A673 (cell line): ENCODE measurements around the gene XKR7. TPM values are rescaled to one million over a fixed set of nuclear protein-coding genes. Genes with fewer than 3 reads are reported as not detected.

Experiments
- BruUV-seq: library from RNA; stranded (reverse); fragments of 400-500 nt; replicated peaks from 2 replicates; lab custom pipeline; 2021; lab: Mats Ljungman, UMichigan
- CTCF ChIA-PET: fragments of 300-600 bp; sonication (Branson Sonifier 250); formaldehyde crosslinking; loops from one replicate; lab custom pipeline; 2022; ENCODE audit warnings: antibody characterized with exemption; lab: Charles Lee
- POLR2A ChIA-PET: fragments of 300-600 bp; sonication (Branson Sonifier 250); formaldehyde crosslinking; loops from one replicate; lab custom pipeline; 2022; ENCODE audit warnings: antibody characterized with exemption; ENCODE audit not compliant: low non-redundant PET; lab: Charles Lee
- DNase-seq: peaks from one replicate; pipeline ENCODE4 v3.0.0-alpha.2; 2015; ENCODE audit warnings: low spot score
- H3K27ac ChIP-seq: fragments of 200-600 bp; sonication (generic); 2 replicates; pipeline ENCODE4 v1.5.1; 2016; ENCODE audit warnings: mixed run types, low read depth, mild to moderate bottlenecking, mixed read lengths, antibody characterized with exemption, low read length; ENCODE audit not compliant: poor library complexity, severe bottlenecking
- H3K27me3 ChIP-seq: fragments of 200-600 bp; sonication (generic); replicated peaks from 2 replicates; pipeline ENCODE4 v1.6.1; 2017; ENCODE audit warnings: mixed run types, low read depth, mild to moderate bottlenecking, mixed read lengths, antibody characterized with exemption, low read length; ENCODE audit not compliant: insufficient read depth, poor library complexity
- H3K36me3 ChIP-seq: fragments of 200-600 bp; sonication (generic); 2 replicates; pipeline ENCODE4 v1.6.1; 2016; ENCODE audit warnings: mixed run types, mild to moderate bottlenecking, mixed read lengths, antibody characterized with exemption, low read length; ENCODE audit not compliant: insufficient read depth, poor library complexity, severe bottlenecking
- H3K4me1 ChIP-seq: fragments of 200-600 bp; sonication (generic); 2 replicates; pipeline ENCODE4 v1.6.1; 2017; ENCODE audit warnings: mixed run types, mild to moderate bottlenecking, mixed read lengths, antibody characterized with exemption, low read length; ENCODE audit not compliant: insufficient read depth, poor library complexity, severe bottlenecking
- H3K4me3 ChIP-seq: fragments of 200-600 bp; sonication (generic); 2 replicates; pipeline ENCODE4 v1.5.1; 2016; ENCODE audit warnings: low read depth, mixed run types, mild to moderate bottlenecking, mixed read lengths, low read length; ENCODE audit not compliant: poor library complexity, severe bottlenecking
- H3K9me3 ChIP-seq: fragments of 200-600 bp; sonication (generic); 2 replicates; pipeline ENCODE4 v1.6.1; 2016; ENCODE audit warnings: mixed run types, low read depth, mild to moderate bottlenecking, mixed read lengths, antibody characterized with exemption, low read length; ENCODE audit not compliant: poor library complexity, severe bottlenecking
- EZH2 ChIP-seq: fragments of 200-600 bp; sonication (generic); IDR thresholded peaks from 2 replicates; pipeline ENCODE4 v1.6.1; 2017; ENCODE audit warnings: borderline replicate concordance, low read depth, mild to moderate bottlenecking, mixed read lengths, antibody characterized with exemption, low read length; ENCODE audit not compliant: poor library complexity, severe bottlenecking
- intact Hi-C: fragments of 100-400 bp; cut with micrococcal nuclease; formaldehyde crosslinking; loops from one replicate; pipeline ENCODE4 v1.10.0; 2022; ENCODE audit not compliant: unreplicated experiment
- total RNA-seq: library from RNA; stranded (reverse); gene quantifications from 2 replicates; pipeline ENCODE4 v1.2.3, GENCODE V29; 2021
- TF ChIP-seq, protein P1 (sequence below): fragments of 300-800, 200-600 bp; sonication (generic); conservative IDR thresholded peaks from 2 replicates; pipeline ENCODE4 v1.5.1; 2017; ENCODE audit warnings: low read depth, mild to moderate bottlenecking, antibody characterized with exemption, low read length, moderate library complexity, mixed read lengths

XKR7 gene
- total RNA-seq, 1 experiment from 2014 or later = not detected

DNA sequence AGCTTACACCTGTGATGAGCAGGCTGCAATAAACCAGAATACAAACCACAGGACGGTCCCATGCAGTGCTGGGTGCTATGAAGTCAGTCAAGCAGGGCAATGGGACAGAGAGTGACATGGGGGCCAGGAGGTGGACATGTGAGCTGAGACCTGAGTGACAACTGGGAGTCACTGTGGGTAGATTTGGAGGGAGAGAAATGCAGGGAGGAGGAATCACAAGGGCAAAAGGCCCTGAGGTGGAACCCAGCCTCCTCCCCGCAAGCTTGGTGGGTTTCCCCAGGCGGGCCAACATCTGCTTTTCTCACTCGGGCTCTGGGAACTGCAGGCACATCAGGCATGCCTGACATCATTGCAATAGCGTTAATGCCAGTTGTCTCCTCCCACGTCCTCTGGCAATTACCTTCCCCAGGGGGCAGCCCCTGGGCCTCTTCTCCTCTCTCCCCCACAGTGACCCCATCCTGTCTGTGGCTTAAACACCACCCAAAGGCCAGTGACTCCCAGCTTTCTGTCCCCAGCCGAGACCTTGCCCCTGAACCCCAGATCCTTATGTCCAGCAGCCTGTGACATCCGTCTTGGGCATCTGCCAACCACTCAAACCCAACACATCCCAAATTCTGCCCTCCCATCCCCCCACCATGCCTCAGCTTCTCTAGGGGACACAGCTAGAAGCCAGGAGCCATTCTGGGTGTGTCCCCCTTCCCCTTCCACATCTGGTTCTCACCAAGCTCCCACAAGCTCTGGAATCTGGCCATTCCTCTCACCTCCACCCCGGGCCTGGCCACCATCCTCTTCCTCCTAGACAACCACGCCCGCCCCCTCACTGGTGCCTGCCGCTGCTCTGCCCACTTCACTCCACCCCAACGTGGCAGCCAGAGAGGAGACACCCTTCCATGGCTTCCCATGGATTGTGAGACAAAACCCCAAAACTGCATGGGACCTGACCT lies 44.3 kb upstream of the XKR7 start:
- POLR2A ChIA-PET = no interaction called here
- H3K36me3 ChIP-seq = no peaks in the 10 kb centered on the region
- intact Hi-C loops = no loop called here
- DNase-seq = peak; percentile 35
- no peak overlapping the region for H3K4me3 ChIP-seq
- CTCF ChIA-PET = no interaction called here
- no peak overlapping the region for H3K27ac ChIP-seq
- no TSS peak for BruUV-seq
- no peaks in the 10 kb centered on the region for H3K4me1 ChIP-seq
- TF ChIP-seq, protein P1, sequence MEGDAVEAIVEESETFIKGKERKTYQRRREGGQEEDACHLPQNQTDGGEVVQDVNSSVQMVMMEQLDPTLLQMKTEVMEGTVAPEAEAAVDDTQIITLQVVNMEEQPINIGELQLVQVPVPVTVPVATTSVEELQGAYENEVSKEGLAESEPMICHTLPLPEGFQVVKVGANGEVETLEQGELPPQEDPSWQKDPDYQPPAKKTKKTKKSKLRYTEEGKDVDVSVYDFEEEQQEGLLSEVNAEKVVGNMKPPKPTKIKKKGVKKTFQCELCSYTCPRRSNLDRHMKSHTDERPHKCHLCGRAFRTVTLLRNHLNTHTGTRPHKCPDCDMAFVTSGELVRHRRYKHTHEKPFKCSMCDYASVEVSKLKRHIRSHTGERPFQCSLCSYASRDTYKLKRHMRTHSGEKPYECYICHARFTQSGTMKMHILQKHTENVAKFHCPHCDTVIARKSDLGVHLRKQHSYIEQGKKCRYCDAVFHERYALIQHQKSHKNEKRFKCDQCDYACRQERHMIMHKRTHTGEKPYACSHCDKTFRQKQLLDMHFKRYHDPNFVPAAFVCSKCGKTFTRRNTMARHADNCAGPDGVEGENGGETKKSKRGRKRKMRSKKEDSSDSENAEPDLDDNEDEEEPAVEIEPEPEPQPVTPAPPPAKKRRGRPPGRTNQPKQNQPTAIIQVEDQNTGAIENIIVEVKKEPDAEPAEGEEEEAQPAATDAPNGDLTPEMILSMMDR = no peak
- TF ChIP-seq EZH2 = no peak
- peaks cover 7% of the 10 kb centered on the region for H3K27me3 ChIP-seq
- H3K9me3 ChIP-seq = no peaks in the 10 kb centered on the region

DNA sequence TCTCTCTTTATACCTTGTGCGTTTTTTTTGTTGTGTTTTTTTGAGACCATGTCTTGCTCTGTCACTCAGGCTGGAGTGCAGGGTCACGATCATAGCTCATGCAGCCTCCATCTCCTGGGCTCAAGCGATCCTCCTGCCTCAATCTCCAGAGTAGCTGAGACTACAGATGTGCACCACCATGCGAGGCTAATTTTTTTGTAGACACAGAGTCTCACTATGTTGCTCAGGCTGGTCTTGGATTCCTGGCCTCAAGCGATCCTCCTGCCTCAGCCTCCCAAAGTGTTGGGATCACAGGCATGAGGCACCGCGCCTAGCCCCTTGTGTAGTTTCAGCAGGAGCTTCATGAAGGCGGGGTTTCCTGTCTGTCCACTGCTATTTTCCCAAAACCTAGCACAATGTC lies 43.4 kb upstream of the XKR7 start:
- Histone ChIP-seq H3K9me3 (no peaks in the 10 kb centered on the region), H3K4me1 (no peaks in the 10 kb centered on the region), H3K27ac (no peak overlapping the region), H3K36me3 (no peaks in the 10 kb centered on the region), H3K27me3 (peaks cover 7% of the 10 kb centered on the region), H3K4me3 (no peak overlapping the region)
- no TSS peak for BruUV-seq
- POLR2A ChIA-PET = interaction anchor here (0.7 kb wide), 1 partner anchor 562 kb away, joined by 3 read pairs; no protein-coding TSS in a partner anchor
- intact Hi-C loops = no loop called here
- DNase-seq = no peak
- TF ChIP-seq EZH2 = no peak
- TF ChIP-seq, protein P1 = no peak
- CTCF ChIA-PET = no interaction called here

DNA sequence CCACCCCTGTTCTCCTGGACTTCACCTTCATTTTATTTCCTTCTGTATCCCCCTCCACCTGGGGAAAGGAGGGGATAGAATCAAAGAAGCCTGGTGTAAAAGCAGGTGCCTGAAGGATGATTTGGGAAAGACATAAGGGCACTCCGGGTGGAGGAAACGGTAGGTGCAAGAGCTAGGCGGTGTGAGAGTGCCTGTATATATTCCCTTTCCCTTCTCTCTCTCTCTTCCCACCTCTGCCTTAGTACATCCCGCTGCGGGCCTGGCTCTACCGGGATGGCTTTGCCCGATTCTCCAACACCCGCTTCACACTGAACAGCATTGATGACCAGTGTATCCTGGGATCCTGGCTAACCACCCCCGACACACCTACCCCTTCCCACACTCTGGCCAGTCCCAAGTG lies 42.3 kb upstream of the XKR7 start:
- no peaks in the 10 kb centered on the region for H3K9me3 ChIP-seq
- H3K4me1 ChIP-seq = no peaks in the 10 kb centered on the region
- peaks cover 7% of the 10 kb centered on the region for H3K27me3 ChIP-seq
- H3K4me3 ChIP-seq = no peak overlapping the region
- intact Hi-C loops = no loop called here
- H3K36me3 ChIP-seq = no peaks in the 10 kb centered on the region
- TF ChIP-seq EZH2 = no peak
- TF ChIP-seq, protein P1 = no peak
- CTCF ChIA-PET = no interaction called here
- no peak overlapping the region for H3K27ac ChIP-seq
- POLR2A ChIA-PET = no interaction called here
- BruUV-seq = no TSS peak
- DNase-seq = no peak
